Measurements from ENCODE around the gene C6orf89. TPM values are rescaled to one million over a fixed set of nuclear protein-coding genes. Genes with fewer than 3 reads are reported as not detected.
"Not testable (repeated sequence)": the region's sequence is repeated elsewhere in the genome, so short reads cannot be mapped to it uniquely, and the experiment has no call there.

C6orf89 gene
- total RNA-seq, 5 donors from 2014 or later (not counting 1 experiment from before 2014, with no cell fraction given) = 32.6 to 57.9 (median 46.1) TPM

GRCh38 chr6:36936824-36937223, 51.1 kb downstream of the C6orf89 start:
- Histone ChIP-seq H3K4me3 (ENCODE audit: control insufficient read depth in 1 of 2, extremely low read depth in 1 of 2, low read length in 1 of 2) (no peak overlapping the region), H3K4me1 (ENCODE audit: control insufficient read depth in 1 of 2, extremely low read depth in 1 of 2, insufficient read depth in 2 of 2, low read length in 2 of 2) (no peaks in the 10 kb centered on the region), H3K27me3 (replicated peaks in 1 of 2; ENCODE audit: control insufficient read depth in 2 of 2, extremely low read depth in 1 of 2, insufficient read depth in 2 of 2, low read length in 1 of 2) (peaks cover 0 to 29% of the 10 kb centered on the region in 2 experiments), H3K36me3 (ENCODE audit: control insufficient read depth in 2 of 2, extremely low read depth in 1 of 2, insufficient read depth in 1 of 2, low read length in 1 of 2) (no peaks in the 10 kb centered on the region), H3K9me3 (no peaks in the 10 kb centered on the region), H3K27ac (ENCODE audit: low read length) (no peak overlapping the region)
- ATAC-seq (replicated peaks in 1 of 4) (no peak), DNase-seq (no peak)
- Mint-ChIP-seq H3K9me3 (no peaks in the 10 kb centered on the region), H3K36me3 (no peaks in the 10 kb centered on the region), H3K4me3 (no peak overlapping the region), H3K4me1 (no peaks in the 10 kb centered on the region), H3K27ac (no peak overlapping the region), H3K27me3 (peaks cover 3 to 7% of the 10 kb centered on the region in 2 donors)
- CTCF ChIA-PET = no interaction called here
- 100% methylated on average over 5 of the region's 5 CpGs for WGBS (ENCODE audit: insufficient coverage)
- POLR2A ChIA-PET = interaction anchor here in 1 of 2 donors (0.5 kb wide), 1 partner anchor 184 kb away, joined by 5 read pairs; no protein-coding TSS in a partner anchor

- POLR2A ChIA-PET = no interaction called here
- Mint-ChIP-seq H3K4me1 (no peaks in the 10 kb centered on the region), H3K9me3 (no peaks in the 10 kb centered on the region), H3K27me3 (peaks cover 3 to 9% of the 10 kb centered on the region in 2 donors), H3K27ac (no peak overlapping the region), H3K4me3 (no peak overlapping the region), H3K36me3 (no peaks in the 10 kb centered on the region)
- Histone ChIP-seq H3K9me3 (no peaks in the 10 kb centered on the region), H3K27ac (ENCODE audit: low read length) (no peak overlapping the region), H3K4me1 (ENCODE audit: control insufficient read depth in 1 of 2, extremely low read depth in 1 of 2, insufficient read depth in 2 of 2, low read length in 2 of 2) (no peaks in the 10 kb centered on the region), H3K4me3 (ENCODE audit: control insufficient read depth in 1 of 2, extremely low read depth in 1 of 2, low read length in 1 of 2) (no peak overlapping the region), H3K27me3 (replicated peaks in 1 of 2; ENCODE audit: control insufficient read depth in 2 of 2, extremely low read depth in 1 of 2, insufficient read depth in 2 of 2, low read length in 1 of 2) (peaks cover 0 to 29% of the 10 kb centered on the region in 2 experiments), H3K36me3 (ENCODE audit: control insufficient read depth in 2 of 2, extremely low read depth in 1 of 2, insufficient read depth in 1 of 2, low read length in 1 of 2) (no peaks in the 10 kb centered on the region)
- WGBS (ENCODE audit: insufficient coverage) = 92% methylated on average over 4 of the region's 6 CpGs
- no peak for DNase-seq
- CTCF ChIA-PET = interaction anchor here in 1 of 2 donors (0.6 kb wide), 1 partner anchor 280 kb away, joined by 5 read pairs; no protein-coding TSS in a partner anchor
- no peak for ATAC-seq (replicated peaks in 1 of 4)
These were observed 52.1 kb downstream of the C6orf89 start for GRCh38 chr6:36937896-36938295.

- ChIA-PET POLR2A (no interaction called here), CTCF (no interaction called here)
These were observed 52.8 kb downstream of the C6orf89 start for GRCh38 chr6:36938536-36938935.

GRCh38 chr6:36939005-36939404, 53.3 kb downstream of the C6orf89 start:
- H3K27me3 Mint-ChIP-seq; H3K27ac Mint-ChIP-seq; H3K36me3 Mint-ChIP-seq; H3K9me3 ChIP-seq; CTCF ChIA-PET; H3K9me3 Mint-ChIP-seq; H3K27ac ChIP-seq (ENCODE audit: low read length); DNase-seq; H3K4me3 Mint-ChIP-seq; ATAC-seq (replicated peaks in 1 of 4); H3K4me1 ChIP-seq (ENCODE audit: control insufficient read depth in 1 of 2, extremely low read depth in 1 of 2, insufficient read depth in 2 of 2, low read length in 2 of 2); H3K4me1 Mint-ChIP-seq; H3K36me3 ChIP-seq (ENCODE audit: control insufficient read depth in 2 of 2, extremely low read depth in 1 of 2, insufficient read depth in 1 of 2, low read length in 1 of 2); POLR2A ChIA-PET; H3K4me3 ChIP-seq (ENCODE audit: control insufficient read depth in 1 of 2, extremely low read depth in 1 of 2, low read length in 1 of 2): not testable (repeated sequence)
- peaks cover 0 to 29% of the 10 kb centered on the region in 2 experiments for H3K27me3 ChIP-seq (replicated peaks in 1 of 2; ENCODE audit: control insufficient read depth in 2 of 2, extremely low read depth in 1 of 2, insufficient read depth in 2 of 2, low read length in 1 of 2)
- WGBS (ENCODE audit: insufficient coverage) = 100% methylated on average over 2 of the region's 5 CpGs

More at GRCh38 chr6:36938536-36938935, 52.8 kb downstream of the C6orf89 start:
- Histone ChIP-seq H3K9me3 (no peaks in the 10 kb centered on the region), H3K27me3 (replicated peaks in 1 of 2; ENCODE audit: control insufficient read depth in 2 of 2, extremely low read depth in 1 of 2, insufficient read depth in 2 of 2, low read length in 1 of 2) (peaks cover 0 to 29% of the 10 kb centered on the region in 2 experiments), H3K27ac (ENCODE audit: low read length) (no peak overlapping the region), H3K4me3 (ENCODE audit: control insufficient read depth in 1 of 2, extremely low read depth in 1 of 2, low read length in 1 of 2) (no peak overlapping the region), H3K4me1 (ENCODE audit: control insufficient read depth in 1 of 2, extremely low read depth in 1 of 2, insufficient read depth in 2 of 2, low read length in 2 of 2) (no peaks in the 10 kb centered on the region), H3K36me3 (ENCODE audit: control insufficient read depth in 2 of 2, extremely low read depth in 1 of 2, insufficient read depth in 1 of 2, low read length in 1 of 2) (no peaks in the 10 kb centered on the region)
- Mint-ChIP-seq H3K27me3 (peaks cover 3 to 9% of the 10 kb centered on the region in 2 donors), H3K27ac (no peak overlapping the region), H3K4me3 (no peak overlapping the region), H3K9me3 (no peaks in the 10 kb centered on the region), H3K4me1 (peaks cover 0 to 5% (median 3%) of the 10 kb centered on the region in 3 donors), H3K36me3 (no peaks in the 10 kb centered on the region)
- DNase-seq (no peak), ATAC-seq (replicated peaks in 1 of 4) (no peak)
- 100% methylated on average over 4 of the region's 4 CpGs for WGBS (ENCODE audit: insufficient coverage)

GRCh38 chr6:36940027-36940426, 54.3 kb downstream of the C6orf89 start:
- POLR2A ChIA-PET = no interaction called here
- peaks cover 0 to 31% of the 10 kb centered on the region in 2 experiments for H3K27me3 ChIP-seq (replicated peaks in 1 of 2; ENCODE audit: control insufficient read depth in 2 of 2, extremely low read depth in 1 of 2, insufficient read depth in 2 of 2, low read length in 1 of 2)
- no peak overlapping the region for H3K27ac ChIP-seq (ENCODE audit: low read length)
- DNase-seq (no peak), ATAC-seq (replicated peaks in 1 of 4) (no peak)
- WGBS (ENCODE audit: insufficient coverage) = 86% methylated on average over 7 of the region's 10 CpGs
- H3K36me3 Mint-ChIP-seq = no peaks in the 10 kb centered on the region
- H3K4me1 Mint-ChIP-seq = peaks cover 0 to 6% (median 3%) of the 10 kb centered on the region in 3 donors
- H3K4me3 ChIP-seq (ENCODE audit: control insufficient read depth in 1 of 2, extremely low read depth in 1 of 2, low read length in 1 of 2) = no peak overlapping the region
- H3K27me3 Mint-ChIP-seq = peaks cover 3 to 9% of the 10 kb centered on the region in 2 donors
- no peak overlapping the region for H3K4me3 Mint-ChIP-seq
- no peaks in the 10 kb centered on the region for H3K9me3 Mint-ChIP-seq
- CTCF ChIA-PET = no interaction called here
- H3K36me3 ChIP-seq (ENCODE audit: control insufficient read depth in 2 of 2, extremely low read depth in 1 of 2, insufficient read depth in 1 of 2, low read length in 1 of 2) = no peaks in the 10 kb centered on the region
- H3K4me1 ChIP-seq (ENCODE audit: control insufficient read depth in 1 of 2, extremely low read depth in 1 of 2, insufficient read depth in 2 of 2, low read length in 2 of 2) = no peaks in the 10 kb centered on the region
- no peaks in the 10 kb centered on the region for H3K9me3 ChIP-seq
- no peak overlapping the region for H3K27ac Mint-ChIP-seq

- POLR2A ChIA-PET; H3K4me1 Mint-ChIP-seq; H3K27me3 Mint-ChIP-seq; ATAC-seq (replicated peaks in 1 of 4); H3K27ac ChIP-seq (ENCODE audit: low read length); CTCF ChIA-PET; H3K27ac Mint-ChIP-seq; H3K9me3 ChIP-seq; H3K4me3 ChIP-seq (ENCODE audit: control insufficient read depth in 1 of 2, extremely low read depth in 1 of 2, low read length in 1 of 2); H3K9me3 Mint-ChIP-seq; H3K4me1 ChIP-seq (ENCODE audit: control insufficient read depth in 1 of 2, extremely low read depth in 1 of 2, insufficient read depth in 2 of 2, low read length in 2 of 2); H3K4me3 Mint-ChIP-seq; DNase-seq; H3K36me3 Mint-ChIP-seq; H3K36me3 ChIP-seq (ENCODE audit: control insufficient read depth in 2 of 2, extremely low read depth in 1 of 2, insufficient read depth in 1 of 2, low read length in 1 of 2): not testable (repeated sequence)
- 92% methylated on average over 5 of the region's 40 CpGs for WGBS (ENCODE audit: insufficient coverage)
- H3K27me3 ChIP-seq (replicated peaks in 1 of 2; ENCODE audit: control insufficient read depth in 2 of 2, extremely low read depth in 1 of 2, insufficient read depth in 2 of 2, low read length in 1 of 2) = peaks cover 0 to 30% of the 10 kb centered on the region in 2 experiments
These were observed 55.8 kb downstream of the C6orf89 start for GRCh38 chr6:36941561-36941960.

GRCh38 chr6:36942329-36942728, 56.6 kb downstream of the C6orf89 start:
- peaks cover 4 to 13% (median 11%) of the 10 kb centered on the region in 3 donors for H3K4me1 Mint-ChIP-seq
- POLR2A ChIA-PET; CTCF ChIA-PET; H3K9me3 ChIP-seq; H3K36me3 ChIP-seq (ENCODE audit: control insufficient read depth in 2 of 2, extremely low read depth in 1 of 2, insufficient read depth in 1 of 2, low read length in 1 of 2); H3K9me3 Mint-ChIP-seq; H3K27ac ChIP-seq (ENCODE audit: low read length); H3K4me1 ChIP-seq (ENCODE audit: control insufficient read depth in 1 of 2, extremely low read depth in 1 of 2, insufficient read depth in 2 of 2, low read length in 2 of 2); DNase-seq; ATAC-seq (replicated peaks in 1 of 4); H3K27ac Mint-ChIP-seq; H3K4me3 Mint-ChIP-seq; H3K27me3 Mint-ChIP-seq; H3K36me3 Mint-ChIP-seq; H3K4me3 ChIP-seq (ENCODE audit: control insufficient read depth in 1 of 2, extremely low read depth in 1 of 2, low read length in 1 of 2): not testable (repeated sequence)
- no CpG with 5 or more reads among the region's 2 CpGs for WGBS (ENCODE audit: insufficient coverage)
- peaks cover 0 to 26% of the 10 kb centered on the region in 2 experiments for H3K27me3 ChIP-seq (replicated peaks in 1 of 2; ENCODE audit: control insufficient read depth in 2 of 2, extremely low read depth in 1 of 2, insufficient read depth in 2 of 2, low read length in 1 of 2)

Measured in T-cell (primary cell).